ENCODE measurements around the gene NRCAM.

The NRCAM gene

GRCh38 chr7:108449521-108449920 lies 6.7 kb downstream of the NRCAM start:
- CTCF ChIA-PET = interaction anchor here (1.2 to 4.8 kb wide), 4 partner anchors 10 to 47 kb away, joined by 4 to 24 read pairs (median 9); no protein-coding TSS in a partner anchor
- POLR2A ChIA-PET = interaction anchor here (0.8 to 1.0 kb wide), 2 partner anchors 26 to 29 kb away, joined by 3 to 5 read pairs; no protein-coding TSS in a partner anchor
- TF ChIP-seq CTCF (IDR thresholded peaks at IDR 0.05; ENCODE audit: control extremely low read depth, extremely low read depth, low read depth, missing control alignments) = no peak
- no peak for DNase-seq (ENCODE audit: extremely low spot score)

- ChIA-PET POLR2A (interaction anchor here (0.8 to 1.0 kb wide), 2 partner anchors 25 to 28 kb away, joined by 3 to 5 read pairs; no protein-coding TSS in a partner anchor), CTCF (interaction anchor here (0.9 to 4.8 kb wide), 5 partner anchors 11 to 74 kb away, joined by 4 to 24 read pairs (median 4); no protein-coding TSS in a partner anchor)
- no peak for DNase-seq (ENCODE audit: extremely low spot score)
- TF ChIP-seq CTCF (IDR thresholded peaks at IDR 0.05; ENCODE audit: control extremely low read depth, extremely low read depth, low read depth, missing control alignments) = no peak
Measured at GRCh38 chr7:108448584-108449505, 7.4 kb downstream of the NRCAM start.

GRCh38 chr7:108442039-108442568 lies 14.1 kb downstream of the NRCAM start:
- no peak for TF ChIP-seq CTCF (IDR thresholded peaks at IDR 0.05; ENCODE audit: control extremely low read depth, extremely low read depth, low read depth, missing control alignments)
- POLR2A ChIA-PET = no interaction called here
- DNase-seq (ENCODE audit: extremely low spot score) = no peak
- CTCF ChIA-PET = interaction anchor here (1.2 to 4.7 kb wide), 8 partner anchors 10 to 84 kb away, joined by 3 to 47 read pairs (median 5); no protein-coding TSS in a partner anchor

GRCh38 chr7:108441392-108441955 lies 14.8 kb downstream of the NRCAM start:
- no peak for DNase-seq (ENCODE audit: extremely low spot score)
- TF ChIP-seq CTCF (IDR thresholded peaks at IDR 0.05; ENCODE audit: control extremely low read depth, extremely low read depth, low read depth, missing control alignments) = no peak
- ChIA-PET POLR2A (no interaction called here), CTCF (interaction anchor here (1.1 to 4.7 kb wide), 8 partner anchors 9 to 33 kb away, joined by 3 to 47 read pairs (median 5); no protein-coding TSS in a partner anchor)

- TF ChIP-seq CTCF (IDR thresholded peaks at IDR 0.05; ENCODE audit: control extremely low read depth, extremely low read depth, low read depth, missing control alignments) = no peak
- no peak for DNase-seq (ENCODE audit: extremely low spot score)
- ChIA-PET POLR2A (no interaction called here), CTCF (interaction anchor here (0.7 to 4.7 kb wide), 7 partner anchors 10 to 25 kb away, joined by 3 to 47 read pairs (median 4); no protein-coding TSS in a partner anchor)
Measured at GRCh38 chr7:108440613-108441012, 15.6 kb downstream of the NRCAM start.

GRCh38 chr7:108436906-108437305 lies 19.3 kb downstream of the NRCAM start:
- no peak for TF ChIP-seq CTCF (IDR thresholded peaks at IDR 0.05; ENCODE audit: control extremely low read depth, extremely low read depth, low read depth, missing control alignments)
- CTCF ChIA-PET = interaction anchor here (1.0 kb wide), 1 partner anchor 9 kb away, joined by 4 read pairs; no protein-coding TSS in a partner anchor
- DNase-seq (ENCODE audit: extremely low spot score) = no peak
- POLR2A ChIA-PET = no interaction called here

All from GM10248 (cell line).